ENCODE data around the gene SLC22A2.

The SLC22A2 gene

GRCh38 chr6:160172704-160173103, 85.9 kb downstream of the SLC22A2 start:
- in situ Hi-C loops (cut with MboI; ENCODE audit: low sequenced_read_pairs): no loop called here

DNA sequence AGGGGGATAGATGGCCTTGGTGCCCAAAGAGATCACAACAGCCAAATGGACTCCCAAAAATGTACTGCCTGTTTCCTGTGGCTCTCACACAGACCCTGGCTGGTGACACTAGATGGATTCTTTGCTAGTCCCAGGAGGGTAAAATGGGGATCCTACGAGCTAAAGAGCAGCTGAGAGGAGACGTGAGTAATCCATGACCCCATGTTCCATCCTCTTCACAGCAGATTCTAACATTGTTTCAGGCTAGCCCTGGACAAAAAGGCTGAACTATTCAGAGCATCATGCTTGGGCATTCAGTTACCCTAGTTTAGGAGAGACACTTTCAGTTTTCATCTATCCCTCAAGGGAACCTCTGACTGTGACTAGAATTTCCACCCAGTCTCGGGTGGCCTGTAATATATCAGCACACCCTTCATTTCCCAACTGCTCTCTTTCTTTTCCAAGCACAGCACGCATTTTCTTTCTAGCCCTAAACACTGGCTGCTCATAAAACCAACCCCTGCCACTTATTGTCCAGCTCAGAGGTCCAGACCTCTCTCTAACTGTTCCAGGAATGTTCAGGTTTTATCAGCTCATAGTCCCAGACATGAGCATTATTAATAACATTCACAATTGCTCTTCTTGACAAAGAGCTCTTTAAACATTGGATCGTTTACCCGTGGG, 88.5 kb downstream of the SLC22A2 start:
- in situ Hi-C loops (cut with MboI; ENCODE audit: low sequenced_read_pairs): no loop called here

GRCh38 chr6:160167604-160168399, 90.8 kb downstream of the SLC22A2 start:
- in situ Hi-C loops (cut with MboI; ENCODE audit: low sequenced_read_pairs): no loop called here
